MM.1S (cell line): ENCODE results near the gene ANKRD10.

Source experiments
- DNase-seq: peaks from one replicate; pipeline ENCODE4 v3.0.0-alpha.2; 2015
- H2AFZ ChIP-seq: fragments of 300-600 bp; sonication (generic); 2 replicates; pipeline ENCODE4 v1.6.0; 2016; ENCODE audit warnings: antibody characterized with exemption, low read length
- H3F3A ChIP-seq: fragments of 300-600 bp; sonication (generic); 2 replicates; pipeline ENCODE4 v1.6.1; 2016; ENCODE audit warnings: mild to moderate bottlenecking, antibody characterized with exemption, low read length, moderate library complexity, mixed read lengths; ENCODE audit not compliant: insufficient read depth
- H3K27ac ChIP-seq: fragments of 300-600 bp; sonication (generic); 2 replicates; pipeline ENCODE4 v1.5.1; 2016; ENCODE audit warnings: mild to moderate bottlenecking, low read length
- H3K27me3 ChIP-seq: fragments of 300-600 bp; sonication (generic); replicated peaks from 2 replicates; pipeline ENCODE4 v1.6.0; 2016; ENCODE audit warnings: low read length; ENCODE audit not compliant: insufficient read depth
- H3K36me3 ChIP-seq: fragments of 300-600 bp; sonication (generic); replicated peaks from 2 replicates; pipeline ENCODE4 v1.6.1; 2016; ENCODE audit warnings: mild to moderate bottlenecking, low read length, mixed read lengths; ENCODE audit not compliant: insufficient read depth
- H3K4me1 ChIP-seq: fragments of 300-600 bp; sonication (generic); 2 replicates; pipeline ENCODE4 v1.6.1; 2016; ENCODE audit warnings: low read length, mixed read lengths
- H3K4me2 ChIP-seq: fragments of 300-600 bp; sonication (generic); 2 replicates; pipeline ENCODE4 v1.6.0; 2016; ENCODE audit warnings: low read depth, low read length
- H3K4me3 ChIP-seq: fragments of 300-600 bp; sonication (generic); 2 replicates; pipeline ENCODE4 v1.5.1; 2016; ENCODE audit warnings: low read length, mixed read lengths
- H3K79me2 ChIP-seq: fragments of 300-600 bp; sonication (generic); 2 replicates; pipeline ENCODE4 v1.6.1; 2016; ENCODE audit warnings: mixed run types, low read length, mixed read lengths
- H3K9ac ChIP-seq: fragments of 300-600 bp; sonication (generic); 2 replicates; pipeline ENCODE4 v1.6.1; 2016; ENCODE audit warnings: low read length, mixed read lengths
- H3K9me2 ChIP-seq: fragments of 300-600 bp; sonication (generic); replicated peaks from 2 replicates; pipeline ENCODE4 v1.6.1; 2016; ENCODE audit warnings: mild to moderate bottlenecking, low read length, mixed read lengths; ENCODE audit not compliant: insufficient read depth
- H3K9me3 ChIP-seq: fragments of 300-600 bp; sonication (generic); replicated peaks from 2 replicates; pipeline ENCODE4 v1.6.1; 2016; ENCODE audit warnings: mild to moderate bottlenecking, low read length, mixed read lengths; ENCODE audit not compliant: insufficient read depth
- H4K20me1 ChIP-seq: fragments of 300-600 bp; sonication (generic); 2 replicates; pipeline ENCODE4 v1.6.1; 2016; ENCODE audit warnings: mild to moderate bottlenecking, low read length, moderate library complexity, mixed read lengths; ENCODE audit not compliant: insufficient read depth
- EZH2 ChIP-seq: fragments of 300-600 bp; sonication (generic); optimal IDR thresholded peaks from 2 replicates; pipeline ENCODE3; 2017; ENCODE audit warnings: low read depth, mild to moderate bottlenecking, antibody characterized with exemption, low read length, mixed read lengths
- EZH2phosphoT487 ChIP-seq: fragments of 300-600 bp; sonication (generic); IDR thresholded peaks from 2 replicates; pipeline ENCODE4 v1.6.1; 2018; ENCODE audit warnings: antibody characterized with exemption, low read length
- TF ChIP-seq, protein P1 (sequence below): fragments of 300-600 bp; sonication (generic); IDR thresholded peaks from 2 replicates; pipeline ENCODE4 v1.5.1; 2016; ENCODE audit warnings: antibody characterized with exemption, low read length, mixed read lengths

The ANKRD10 gene

DNA sequence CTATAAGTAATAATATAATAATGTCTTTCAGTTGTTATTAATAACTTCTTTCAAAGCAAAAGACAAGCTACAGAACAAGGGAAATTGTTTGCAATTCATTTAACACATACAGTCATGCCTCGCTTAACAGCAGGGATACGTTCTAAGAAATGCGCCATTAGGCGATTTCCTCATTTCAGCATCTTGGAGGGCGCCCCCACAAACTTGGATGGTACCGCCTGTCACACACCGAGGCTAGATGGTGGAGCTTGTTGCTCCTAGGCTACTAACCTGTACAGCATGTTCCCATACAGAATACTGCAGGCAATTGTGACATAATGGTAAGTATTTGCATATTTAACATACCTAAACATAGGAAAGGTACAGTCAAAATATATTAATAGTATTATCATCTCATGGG lies 8.2 kb upstream of the ANKRD10 start:
- no peak overlapping the region for H3K27ac ChIP-seq
- H4K20me1 ChIP-seq, result no peaks in the 10 kb centered on the region
- H2AFZ ChIP-seq, result no peak overlapping the region
- H3K4me1 ChIP-seq, result no peaks in the 10 kb centered on the region
- H3K4me2 ChIP-seq, result no peak overlapping the region
- TF ChIP-seq, protein P1, sequence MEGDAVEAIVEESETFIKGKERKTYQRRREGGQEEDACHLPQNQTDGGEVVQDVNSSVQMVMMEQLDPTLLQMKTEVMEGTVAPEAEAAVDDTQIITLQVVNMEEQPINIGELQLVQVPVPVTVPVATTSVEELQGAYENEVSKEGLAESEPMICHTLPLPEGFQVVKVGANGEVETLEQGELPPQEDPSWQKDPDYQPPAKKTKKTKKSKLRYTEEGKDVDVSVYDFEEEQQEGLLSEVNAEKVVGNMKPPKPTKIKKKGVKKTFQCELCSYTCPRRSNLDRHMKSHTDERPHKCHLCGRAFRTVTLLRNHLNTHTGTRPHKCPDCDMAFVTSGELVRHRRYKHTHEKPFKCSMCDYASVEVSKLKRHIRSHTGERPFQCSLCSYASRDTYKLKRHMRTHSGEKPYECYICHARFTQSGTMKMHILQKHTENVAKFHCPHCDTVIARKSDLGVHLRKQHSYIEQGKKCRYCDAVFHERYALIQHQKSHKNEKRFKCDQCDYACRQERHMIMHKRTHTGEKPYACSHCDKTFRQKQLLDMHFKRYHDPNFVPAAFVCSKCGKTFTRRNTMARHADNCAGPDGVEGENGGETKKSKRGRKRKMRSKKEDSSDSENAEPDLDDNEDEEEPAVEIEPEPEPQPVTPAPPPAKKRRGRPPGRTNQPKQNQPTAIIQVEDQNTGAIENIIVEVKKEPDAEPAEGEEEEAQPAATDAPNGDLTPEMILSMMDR, result no peak
- TF ChIP-seq EZH2, result no peak
- TF ChIP-seq EZH2phosphoT487, result no peak
- no peaks in the 10 kb centered on the region for H3K79me2 ChIP-seq
- H3K9ac ChIP-seq, result no peak overlapping the region
- H3K4me3 ChIP-seq, result no peak overlapping the region
- no peaks in the 10 kb centered on the region for H3K36me3 ChIP-seq
- DNase-seq, result no peak
- no peaks in the 10 kb centered on the region for H3F3A ChIP-seq
- H3K27me3 ChIP-seq, result no peaks in the 10 kb centered on the region
- H3K9me2 ChIP-seq, result no peaks in the 10 kb centered on the region
- no peaks in the 10 kb centered on the region for H3K9me3 ChIP-seq

DNA sequence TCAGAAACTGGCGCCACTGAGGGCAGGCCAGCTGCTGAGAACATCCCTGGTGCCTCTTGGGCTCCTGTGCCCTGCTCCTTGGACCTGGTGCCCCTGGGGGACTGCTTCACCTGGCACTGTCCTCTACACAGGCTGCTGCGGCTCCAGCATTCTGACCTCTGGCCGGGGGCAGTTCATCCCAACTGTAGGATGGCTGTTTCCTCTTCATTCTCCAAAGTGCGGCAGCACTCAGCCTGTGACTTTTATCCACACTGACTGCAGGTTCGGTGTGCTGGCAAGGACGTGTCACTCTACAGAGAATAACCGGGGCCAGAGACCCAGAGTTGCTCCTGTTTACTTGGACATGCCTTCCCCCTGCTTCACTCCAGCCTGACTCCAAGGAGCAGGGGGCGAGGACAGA lies 7.6 kb upstream of the ANKRD10 start:
- H3K4me3 ChIP-seq, result no peak overlapping the region
- TF ChIP-seq, protein P1, result no peak
- TF ChIP-seq EZH2 (no peak), EZH2phosphoT487 (no peak)
- H3K9me3 ChIP-seq, result no peaks in the 10 kb centered on the region
- H3K27me3 ChIP-seq, result no peaks in the 10 kb centered on the region
- no peak overlapping the region for H3K9ac ChIP-seq
- no peak overlapping the region for H3K4me2 ChIP-seq
- H3K9me2 ChIP-seq, result no peaks in the 10 kb centered on the region
- H3K36me3 ChIP-seq, result no peaks in the 10 kb centered on the region
- no peak for DNase-seq
- H3F3A ChIP-seq, result no peaks in the 10 kb centered on the region
- no peak overlapping the region for H2AFZ ChIP-seq
- H3K79me2 ChIP-seq, result no peaks in the 10 kb centered on the region
- H3K4me1 ChIP-seq, result no peaks in the 10 kb centered on the region
- H4K20me1 ChIP-seq, result no peaks in the 10 kb centered on the region
- H3K27ac ChIP-seq, result no peak overlapping the region

- TF ChIP-seq, protein P1, result no peak
- TF ChIP-seq EZH2phosphoT487, result no peak
- no peak for TF ChIP-seq EZH2
- H2AFZ ChIP-seq, result no peak overlapping the region
- H3K9me2 ChIP-seq, result no peaks in the 10 kb centered on the region
- H3K79me2 ChIP-seq, result no peaks in the 10 kb centered on the region
- H3F3A ChIP-seq, result no peaks in the 10 kb centered on the region
- no peaks in the 10 kb centered on the region for H3K9me3 ChIP-seq
- no peaks in the 10 kb centered on the region for H4K20me1 ChIP-seq
- no peaks in the 10 kb centered on the region for H3K36me3 ChIP-seq
- H3K4me3 ChIP-seq, result no peak overlapping the region
- no peak overlapping the region for H3K4me2 ChIP-seq
- no peaks in the 10 kb centered on the region for H3K4me1 ChIP-seq
- no peak overlapping the region for H3K9ac ChIP-seq
- H3K27me3 ChIP-seq, result no peaks in the 10 kb centered on the region
- H3K27ac ChIP-seq, result no peak overlapping the region
- DNase-seq, result no peak
Measured at GRCh38 chr13:110921695-110922094, 6.8 kb upstream of the ANKRD10 start.
